CD14-positive monocyte (primary cell): Measurements from ENCODE around the gene PLA2G15. TPM values are rescaled to one million over a fixed set of nuclear protein-coding genes. Genes with fewer than 3 reads are reported as not detected.
A peak's percentile ranks its signal among the peaks of the same experiment; 100 is the strongest.

Experiments
- DNase-seq, 3 donors: peaks; one replicate each; pipeline ENCODE4 v3.0.0-alpha.2; 2011 to 2022
- H2AFZ ChIP-seq: 2 replicates; pipeline ENCODE4 v1.6.0; 2012; ENCODE audit warnings: mild to moderate bottlenecking, low read depth, low read length, inconsistent platforms; ENCODE audit not compliant: insufficient read depth, poor library complexity, severe bottlenecking
- H3K27ac ChIP-seq, 2 donors: 1 replicate in 1 of 2; 2 replicates in 1 of 2; pipeline ENCODE4 v1.5.1; 2012 to 2013; ENCODE audit warnings: low read length in 2 of 2, control low read depth in 1 of 2, inconsistent platforms in 1 of 2, low read depth in 1 of 2, mild to moderate bottlenecking in 1 of 2
- H3K27me3 ChIP-seq, 2 donors: one replicate each; pipeline versions ENCODE4 v1.6.0 to v1.6.1; 2011 to 2013; ENCODE audit warnings: low read length in 2 of 2; ENCODE audit not compliant: control insufficient read depth in 2 of 2, insufficient read depth in 2 of 2
- H3K36me3 ChIP-seq, 2 donors: replicated peaks in 1 of 2; 1 replicate in 1 of 2; 2 replicates in 1 of 2; pipeline versions ENCODE4 v1.5.1 to v1.6.1; 2012 to 2013; ENCODE audit warnings: low read length in 2 of 2, control low read depth in 1 of 2, inconsistent platforms in 1 of 2, mild to moderate bottlenecking in 1 of 2; ENCODE audit not compliant: insufficient read depth in 2 of 2, control insufficient read depth in 1 of 2
- H3K4me1 ChIP-seq, 2 donors: 1 replicate in 1 of 2; 2 replicates in 1 of 2; pipeline versions ENCODE4 v1.5.1 to v1.6.1; 2012 to 2013; ENCODE audit warnings: low read length in 2 of 2, control low read depth in 1 of 2, inconsistent platforms in 1 of 2, mild to moderate bottlenecking in 1 of 2, moderate library complexity in 1 of 2; ENCODE audit not compliant: insufficient read depth in 2 of 2, control insufficient read depth in 1 of 2
- H3K4me2 ChIP-seq: replicated peaks from 2 replicates; pipeline ENCODE3; 2012; ENCODE audit warnings: low read length, moderate library complexity, mild to moderate bottlenecking; ENCODE audit not compliant: poor library complexity, severe bottlenecking; ENCODE audit errors: extremely low read depth
- H3K4me3 ChIP-seq, 3 experiments: fragments of 200-600 bp in 1 of 3; sonication (generic) in 1 of 3; replicated peaks in 1 of 3; 1 replicate in 2 of 3; 2 replicates in 1 of 3; pipeline ENCODE4 v1.5.1; 2011 to 2013; ENCODE audit warnings: low read length in 3 of 3, mild to moderate bottlenecking in 3 of 3, control low read depth in 2 of 3, low read depth in 2 of 3, inconsistent platforms in 1 of 3, moderate library complexity in 1 of 3
- H3K79me2 ChIP-seq: 2 replicates; pipeline ENCODE4 v1.6.0; 2012; ENCODE audit warnings: mild to moderate bottlenecking, control low read depth, inconsistent platforms, low read length, moderate library complexity; ENCODE audit not compliant: insufficient read depth
- H3K9ac ChIP-seq: 2 replicates; pipeline ENCODE4 v1.6.0; 2017; ENCODE audit warnings: low read length, mild to moderate bottlenecking; ENCODE audit not compliant: insufficient read depth, poor library complexity, severe bottlenecking
- H3K9me3 ChIP-seq, 2 donors: replicated peaks in 1 of 2; 1 replicate in 1 of 2; 2 replicates in 1 of 2; pipeline versions ENCODE4 v1.5.1 to v1.6.1; 2012 to 2013; ENCODE audit warnings: low read length in 2 of 2, control low read depth in 1 of 2; ENCODE audit not compliant: control insufficient read depth in 1 of 2, insufficient read depth in 1 of 2
- H4K20me1 ChIP-seq: 2 replicates; pipeline ENCODE4 v1.6.0; 2012; ENCODE audit warnings: mild to moderate bottlenecking, low read length, control low read depth, moderate library complexity; ENCODE audit not compliant: insufficient read depth
- H3K27ac Mint-ChIP-seq, 7 donors: one replicate each; pipeline ENCODE4 v1.8.0; 2020; ENCODE audit warnings: mild to moderate bottlenecking in 7 of 7, mixed read lengths in 7 of 7, moderate library complexity in 6 of 7, inconsistent platforms in 2 of 7
- H3K27me3 Mint-ChIP-seq, 3 donors: one replicate each; pipeline ENCODE4 v1.8.0; 2021 to 2022; ENCODE audit warnings: low read depth in 3 of 3, mild to moderate bottlenecking in 3 of 3, mixed read lengths in 3 of 3, moderate library complexity in 3 of 3, inconsistent platforms in 1 of 3
- H3K36me3 Mint-ChIP-seq, 2 donors: one replicate each; pipeline ENCODE4 v1.8.0; 2020; ENCODE audit warnings: mixed read lengths in 2 of 2, inconsistent platforms in 1 of 2, mild to moderate bottlenecking in 1 of 2
- H3K4me1 Mint-ChIP-seq: one replicate; pipeline ENCODE4 v1.8.0; 2020; ENCODE audit warnings: mild to moderate bottlenecking, mixed read lengths
- H3K4me3 Mint-ChIP-seq, 2 donors: one replicate each; pipeline ENCODE4 v1.8.0; 2020; ENCODE audit warnings: mild to moderate bottlenecking in 2 of 2, mixed read lengths in 2 of 2, moderate library complexity in 1 of 2
- H3K9me3 Mint-ChIP-seq, 7 donors: one replicate each; pipeline ENCODE4 v1.8.0; 2020 to 2022; ENCODE audit warnings: mixed read lengths in 7 of 7, mild to moderate bottlenecking in 6 of 7, moderate library complexity in 6 of 7, inconsistent platforms in 2 of 7
- CTCF ChIP-seq: fragments of 200-600 bp; IDR thresholded peaks from one replicate; pipeline ENCODE4 v1.8.0; 2022; ENCODE audit warnings: antibody characterized with exemption, mild to moderate bottlenecking
- WGBS: methylation state at CpG from one replicate; pipeline ENCODE4 v1.1.5; 2013; ENCODE audit warnings: missing lambda C conversion rate; ENCODE audit not compliant: insufficient coverage; 5-methylcytosine and 5-hydroxymethylcytosine counted together
- intact Hi-C, 2 donors: fragments of 100-400 bp; cut with micrococcal nuclease; formaldehyde crosslinking; loops; one replicate each; pipeline versions ENCODE4 v1.15.0 to v1.15.1; 2023
- polyA plus RNA-seq, 3 donors: library from polyadenylated mRNA; depleted of rRNA in 1 of 3; unstranded in 2 of 3; stranded (reverse) in 1 of 3; fragments of 300-500 nt in 2 of 3; fragments of >200 nt in 1 of 3; fragmentation: Illumina TruSeq in 2 of 3; gene quantifications; 1 replicate in 2 of 3; 2 replicates in 1 of 3; pipeline ENCODE4 v1.2.3, GENCODE V29; 2012 to 2021

PLA2G15 gene
- polyA plus RNA-seq, 3 donors, result 27.8 to 34.8 (median 29.5) TPM

GRCh38 chr16:68306633-68307032, 61.5 kb downstream of the PLA2G15 start:
- H3K36me3 Mint-ChIP-seq, result peaks cover 47 to 71% of the 10 kb centered on the region in 2 donors

GRCh38 chr16:68309799-68310198, 64.6 kb downstream of the PLA2G15 start:
- Histone ChIP-seq H3K4me1 (peaks cover 23 to 26% of the 10 kb centered on the region in 2 donors), H3K27ac (peak overlapping the region; percentile 93 to 94), H3K9me3 (no peaks in the 10 kb centered on the region), H3K79me2 (peaks cover 83% of the 10 kb centered on the region), H3K27me3 (no peaks in the 10 kb centered on the region), H3K9ac (peak overlapping the region; percentile 85), H3K36me3 (peaks cover 31 to 52% of the 10 kb centered on the region in 2 donors), H3K4me2 (peak overlapping the region; percentile 87), H3K4me3 (peak overlapping the region; percentile 88 to 97 (median 95)), H2AFZ (peak overlapping the region; percentile 94), H4K20me1 (peaks cover 46% of the 10 kb centered on the region)
- TF ChIP-seq CTCF, result no peak
- DNase-seq, result no peak
- intact Hi-C loops, result loop anchor here (5.0 kb wide), 2 partner anchors 47 to 62 kb away; partner anchors contain the start of genes PLA2G15 (in 2 of the 2) and SLC7A6 (in 2 of the 2)
- peaks cover 19% of the 10 kb centered on the region for H3K4me1 Mint-ChIP-seq
- peak overlapping the region; percentile 91 to 96 (median 95) for H3K27ac Mint-ChIP-seq
- no peaks in the 10 kb centered on the region for H3K9me3 Mint-ChIP-seq
- WGBS, result 41% methylated on average over 6 of the region's 6 CpGs
- H3K36me3 Mint-ChIP-seq, result peaks cover 31 to 54% of the 10 kb centered on the region in 2 donors
- no peaks in the 10 kb centered on the region for H3K27me3 Mint-ChIP-seq
- H3K4me3 Mint-ChIP-seq, result peak overlapping the region; percentile 92 to 95

More at GRCh38 chr16:68306633-68307032, 61.5 kb downstream of the PLA2G15 start:
- intact Hi-C loops, result no loop called here
- Histone ChIP-seq H3K9ac (no peak overlapping the region), H3K4me3 (no peak overlapping the region), H4K20me1 (peaks cover 74% of the 10 kb centered on the region), H3K79me2 (peaks cover 68% of the 10 kb centered on the region), H2AFZ (no peak overlapping the region), H3K9me3 (no peaks in the 10 kb centered on the region), H3K4me1 (peaks cover 19 to 23% of the 10 kb centered on the region in 2 donors), H3K27ac (no peak overlapping the region), H3K36me3 (peaks cover 56 to 76% of the 10 kb centered on the region in 2 donors), H3K27me3 (no peaks in the 10 kb centered on the region), H3K4me2 (no peak overlapping the region)
- H3K27me3 Mint-ChIP-seq, result no peaks in the 10 kb centered on the region
- H3K4me3 Mint-ChIP-seq, result no peak overlapping the region
- H3K27ac Mint-ChIP-seq, result peak overlapping the region in 1 of 7 donors; percentile 59
- peaks cover 18% of the 10 kb centered on the region for H3K4me1 Mint-ChIP-seq
- TF ChIP-seq CTCF, result no peak
- 100% methylated on average over 1 of the region's 3 CpGs for WGBS
- H3K9me3 Mint-ChIP-seq, result no peaks in the 10 kb centered on the region
- DNase-seq, result no peak
